ENCODE measurements around the gene PTPRD. TPM values are rescaled to one million over a fixed set of nuclear protein-coding genes. Genes with fewer than 3 reads are reported as not detected.

PTPRD gene
- total RNA-seq, 4 donors from 2014 or later: 0.78 to 11.7 (median 1.6) TPM

GRCh38 chr9:10238087-10238486 is 374.7 kb downstream of the PTPRD start:
- in situ Hi-C loops (cut with MboI; ENCODE audit: low sequenced_read_pairs in 4 of 4) (loop anchor here in 1 of 4 donors (10.0 kb wide), 1 partner anchor 63 kb away; no protein-coding TSS in a partner anchor), intact Hi-C loops (cut with DNase I; ENCODE audit: low total_unique reads) (no loop called here)
- ATAC-seq: no peak
- H3K4me1 ChIP-seq: no peaks in the 10 kb centered on the region
- H3K36me3 ChIP-seq: no peaks in the 10 kb centered on the region
- H3K9me3 ChIP-seq: no peaks in the 10 kb centered on the region
- H3K4me3 ChIP-seq: no peak overlapping the region
- no peaks in the 10 kb centered on the region for H3K27me3 ChIP-seq
- TF ChIP-seq POLR2A (IDR thresholded peaks at IDR 0.05) (no peak), CTCF (IDR thresholded peaks at IDR 0.05 in 4 of 5, conservative IDR thresholded peaks at IDR 0.05 in 1 of 5) (no peak)
- no peak overlapping the region for H3K27ac ChIP-seq
- no peak for DNase-seq

GRCh38 chr9:10237584-10237983 is 375.2 kb downstream of the PTPRD start:
- DNase-seq: no peak
- no peak for ATAC-seq
- H3K36me3 ChIP-seq: no peaks in the 10 kb centered on the region
- in situ Hi-C loops (cut with MboI; ENCODE audit: low sequenced_read_pairs in 4 of 4): loop anchor here in 1 of 4 donors (10.0 kb wide), 1 partner anchor 63 kb away; no protein-coding TSS in a partner anchor
- H3K27me3 ChIP-seq: no peaks in the 10 kb centered on the region
- no peaks in the 10 kb centered on the region for H3K9me3 ChIP-seq
- intact Hi-C loops (cut with DNase I; ENCODE audit: low total_unique reads): no loop called here
- no peaks in the 10 kb centered on the region for H3K4me1 ChIP-seq
- TF ChIP-seq CTCF (IDR thresholded peaks at IDR 0.05 in 4 of 5, conservative IDR thresholded peaks at IDR 0.05 in 1 of 5) (no peak), POLR2A (IDR thresholded peaks at IDR 0.05) (no peak)
- H3K27ac ChIP-seq: no peak overlapping the region
- no peak overlapping the region for H3K4me3 ChIP-seq

GRCh38 chr9:10236161-10236560 is 376.6 kb downstream of the PTPRD start:
- Histone ChIP-seq H3K36me3 (no peaks in the 10 kb centered on the region), H3K27ac (no peak overlapping the region), H3K4me3 (no peak overlapping the region), H3K27me3 (no peaks in the 10 kb centered on the region), H3K9me3 (no peaks in the 10 kb centered on the region), H3K4me1 (no peaks in the 10 kb centered on the region)
- intact Hi-C loops (cut with DNase I; ENCODE audit: low total_unique reads) (no loop called here), in situ Hi-C loops (cut with MboI; ENCODE audit: low sequenced_read_pairs in 4 of 4) (loop anchor here in 1 of 4 donors (10.0 kb wide), 1 partner anchor 61 kb away; no protein-coding TSS in a partner anchor)
- TF ChIP-seq POLR2A (IDR thresholded peaks at IDR 0.05) (no peak), CTCF (IDR thresholded peaks at IDR 0.05 in 4 of 5, conservative IDR thresholded peaks at IDR 0.05 in 1 of 5) (no peak)
- DNase-seq: no peak
- no peak for ATAC-seq

- H3K36me3 ChIP-seq: no peaks in the 10 kb centered on the region
- TF ChIP-seq CTCF (IDR thresholded peaks at IDR 0.05 in 4 of 5, conservative IDR thresholded peaks at IDR 0.05 in 1 of 5) (no peak), POLR2A (IDR thresholded peaks at IDR 0.05) (no peak)
- ATAC-seq (no peak), DNase-seq (no peak)
- H3K9me3 ChIP-seq: no peaks in the 10 kb centered on the region
- H3K27me3 ChIP-seq: no peaks in the 10 kb centered on the region
- no peaks in the 10 kb centered on the region for H3K4me1 ChIP-seq
- H3K4me3 ChIP-seq: no peak overlapping the region
- intact Hi-C loops (cut with DNase I; ENCODE audit: low total_unique reads): no loop called here
- in situ Hi-C loops (cut with MboI; ENCODE audit: low sequenced_read_pairs in 4 of 4): loop anchor here in 1 of 4 donors (10.0 kb wide), 1 partner anchor 61 kb away; no protein-coding TSS in a partner anchor
- H3K27ac ChIP-seq: no peak overlapping the region
Observed at GRCh38 chr9:10235376-10235775, 377.4 kb downstream of the PTPRD start.
